GM23248 (cell line): ENCODE data around the gene URB1. TPM values are rescaled to one million over a fixed set of nuclear protein-coding genes. Genes with fewer than 3 reads are reported as not detected.

ENCODE experiments used
- DNase-seq: peaks from one replicate; pipeline ENCODE4 v3.0.0-alpha.2; 2015
- H2AFZ ChIP-seq: fragments of 200-600 bp; sonication (generic); 2 replicates; pipeline ENCODE4 v1.6.1; 2016; ENCODE audit warnings: antibody characterized with exemption
- H3F3A ChIP-seq: fragments of 200-600 bp; sonication (generic); 2 replicates; pipeline ENCODE4 v1.6.1; 2016; ENCODE audit warnings: mild to moderate bottlenecking, antibody characterized with exemption, mixed run types; ENCODE audit not compliant: insufficient read depth
- H3K27ac ChIP-seq: fragments of 200-600 bp; sonication (generic); 2 replicates; pipeline ENCODE4 v1.5.1; 2016; ENCODE audit warnings: mild to moderate bottlenecking
- H3K27me3 ChIP-seq: fragments of 200-600 bp; sonication (generic); replicated peaks from 2 replicates; pipeline ENCODE4 v1.6.1; 2016; ENCODE audit warnings: mild to moderate bottlenecking; ENCODE audit not compliant: insufficient read depth
- H3K36me3 ChIP-seq: fragments of 200-600 bp; sonication (generic); 2 replicates; pipeline ENCODE4 v1.6.1; 2016; ENCODE audit warnings: low read depth, mild to moderate bottlenecking
- H3K4me1 ChIP-seq: fragments of 200-600 bp; sonication (generic); 2 replicates; pipeline ENCODE4 v1.6.1; 2016; ENCODE audit warnings: mild to moderate bottlenecking; ENCODE audit not compliant: insufficient read depth
- H3K4me2 ChIP-seq: fragments of 200-600 bp; sonication (generic); one replicate; pipeline ENCODE4 v1.6.1; 2016; ENCODE audit warnings: mild to moderate bottlenecking; ENCODE audit not compliant: unreplicated experiment
- H3K4me3 ChIP-seq: fragments of 200-600 bp; sonication (generic); 2 replicates; pipeline ENCODE4 v1.5.1; 2016; ENCODE audit warnings: mild to moderate bottlenecking
- H3K79me2 ChIP-seq: fragments of 200-600 bp; sonication (generic); 2 replicates; pipeline ENCODE4 v1.6.1; 2016; ENCODE audit warnings: mild to moderate bottlenecking; ENCODE audit not compliant: insufficient read depth
- H3K9ac ChIP-seq: fragments of 200-600 bp; sonication (generic); 2 replicates; pipeline ENCODE4 v1.6.1; 2016; ENCODE audit warnings: mild to moderate bottlenecking
- H3K9me2 ChIP-seq: fragments of 200-600 bp; sonication (generic); 2 replicates; pipeline ENCODE4 v1.6.1; 2016; ENCODE audit warnings: mixed run types, mild to moderate bottlenecking, moderate library complexity; ENCODE audit not compliant: insufficient read depth
- H3K9me3 ChIP-seq: fragments of 200-600 bp; sonication (generic); one replicate; pipeline ENCODE4 v1.6.1; 2017; ENCODE audit warnings: low read depth
- H4K20me1 ChIP-seq: fragments of 200-600 bp; sonication (generic); 2 replicates; pipeline ENCODE4 v1.6.0; 2016; ENCODE audit not compliant: insufficient read depth
- EZH2 ChIP-seq: fragments of 200-600 bp; sonication (generic); IDR thresholded peaks from 2 replicates; pipeline ENCODE4 v1.6.1; 2018; ENCODE audit warnings: antibody characterized with exemption, mild to moderate bottlenecking; ENCODE audit not compliant: insufficient read depth, poor library complexity, severe bottlenecking
- EZH2phosphoT487 ChIP-seq: fragments of 200-600 bp; sonication (generic); IDR thresholded peaks from 2 replicates; pipeline ENCODE4 v1.6.1; 2018; ENCODE audit warnings: antibody characterized with exemption, moderate library complexity, mild to moderate bottlenecking, low read depth; ENCODE audit not compliant: insufficient read depth
- WGBS, 2 experiments: methylation state at CpG; one replicate each; pipeline ENCODE4 v1.1.6; 2015 to 2017; ENCODE audit warnings: low lambda C conversion rate in 2 of 2, low coverage in 1 of 2; ENCODE audit errors: missing lambda C conversion rate in 2 of 2; 5-methylcytosine and 5-hydroxymethylcytosine counted together
- in situ Hi-C: fragments of 300-500 bp; cut with MboI; formaldehyde crosslinking; loops from 2 replicates; pipeline ENCODE4 v1.15.0; 2020
- polyA plus RNA-seq: library from polyadenylated mRNA; unstranded; fragments of >200 nt; fragmentation: Nextera tagmentation; extraction: Ambion mirVana; gene quantifications from 2 replicates; pipeline ENCODE4 v1.2.1, GENCODE V29; 2016
- total RNA-seq: library from RNA; depleted of rRNA; stranded (reverse); fragments of >200 nt; shearing (Covaris generic); gene quantifications from 2 replicates; pipeline ENCODE4 v1.2.3, GENCODE V29; 2014

Gene URB1
- total and polyA plus RNA-seq, 2 experiments from 2014 or later: 4.9 to 15.7 TPM

DNA sequence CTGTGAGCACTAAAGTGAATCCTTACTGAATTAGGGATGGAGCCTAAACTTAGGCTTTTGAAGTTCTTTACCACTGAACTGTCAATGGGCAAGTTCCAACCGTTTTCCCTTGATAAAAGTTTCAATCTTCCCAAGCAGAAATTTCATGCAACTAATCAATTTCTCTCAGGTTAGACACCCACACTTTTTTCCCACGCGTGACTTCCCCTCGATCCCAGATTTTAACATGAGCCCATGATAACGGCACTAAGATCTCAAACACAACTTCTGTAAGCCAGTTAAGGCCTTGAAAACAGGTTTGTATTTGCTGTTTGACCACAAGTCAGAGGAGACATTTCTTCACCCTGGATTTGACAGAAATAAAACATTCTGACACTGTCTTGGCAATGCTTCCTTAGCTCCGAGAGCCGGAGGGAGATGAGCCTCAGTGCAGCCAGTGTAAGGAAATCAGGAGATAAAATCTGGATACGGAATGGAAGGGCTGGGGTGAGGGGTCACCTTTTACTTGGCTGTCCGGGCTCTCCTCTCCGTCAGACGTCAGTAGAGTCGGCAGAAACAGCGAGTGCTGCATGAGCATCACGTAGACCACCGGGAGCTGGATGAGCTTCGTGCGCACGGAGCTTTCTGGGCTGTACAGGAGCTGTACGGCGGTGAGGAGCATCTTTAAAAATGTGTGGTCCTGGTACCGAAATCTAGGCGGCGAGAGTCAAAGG, 54.4 kb downstream of the URB1 start:
- Histone ChIP-seq H3K36me3 (peaks cover 41% of the 10 kb centered on the region), H3K79me2 (0 out of 2 replicates have a peak, but pooled peaks cover 3% of the 10 kb centered on the region), H4K20me1 (no peaks in the 10 kb centered on the region), H3K27ac (no peak overlapping the region), H3K9me2 (no peaks in the 10 kb centered on the region), H3K4me2 (no peak overlapping the region), H3K9ac (no peak overlapping the region), H3K4me1 (peaks cover 13% of the 10 kb centered on the region), H3K4me3 (no peak overlapping the region), H3F3A (peaks cover 17% of the 10 kb centered on the region), H3K27me3 (no peaks in the 10 kb centered on the region), H2AFZ (no peak overlapping the region), H3K9me3 (no peaks in the 10 kb centered on the region)
- in situ Hi-C loops: no loop called here
- no peak for TF ChIP-seq EZH2phosphoT487
- TF ChIP-seq EZH2: no peak
- WGBS, 2 experiments: 95 to 97% methylated on average over 23 of the region's 23 CpGs
- no peak for DNase-seq

DNA sequence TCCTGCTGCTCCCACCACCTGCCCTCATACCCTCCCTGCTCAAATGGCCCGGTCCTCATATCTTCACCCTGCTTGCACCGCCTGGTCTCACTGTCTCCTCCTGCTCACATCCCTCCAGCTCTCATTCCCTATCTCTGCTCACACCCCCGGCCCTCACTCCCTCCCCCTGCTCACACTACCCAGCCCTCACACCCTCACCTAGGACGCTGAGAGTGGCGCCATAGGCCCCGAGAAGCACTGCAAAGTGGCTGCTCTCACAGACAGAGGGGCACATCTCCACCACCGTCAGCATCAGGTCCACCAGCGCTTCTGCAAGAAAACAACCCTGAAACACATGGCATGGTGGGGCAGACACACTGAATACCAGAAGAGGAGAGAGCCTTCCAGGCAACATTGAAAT, 55.6 kb downstream of the URB1 start:
- Histone ChIP-seq H3F3A (peaks cover 17% of the 10 kb centered on the region), H4K20me1 (no peaks in the 10 kb centered on the region), H3K9me3 (no peaks in the 10 kb centered on the region), H3K36me3 (peaks cover 46% of the 10 kb centered on the region), H3K9ac (0 out of 2 replicates have a peak overlapping the region, but pooled peaks have one; percentile 8), H3K27me3 (no peaks in the 10 kb centered on the region), H3K4me2 (no peak overlapping the region), H3K79me2 (peaks cover 3% of the 10 kb centered on the region; the same call in 1 of the 2 replicates), H3K4me3 (no peak overlapping the region), H3K27ac (peak overlapping the region; percentile 87; the same call in 1 of the 2 replicates), H3K4me1 (peaks cover 13% of the 10 kb centered on the region), H2AFZ (no peak overlapping the region), H3K9me2 (no peaks in the 10 kb centered on the region)
- 90 to 100% methylated on average over 6 to 8 of the region's 8 CpGs for WGBS, 2 experiments
- in situ Hi-C loops: no loop called here
- TF ChIP-seq EZH2phosphoT487 (no peak), EZH2 (no peak)
- DNase-seq: no peak

DNA sequence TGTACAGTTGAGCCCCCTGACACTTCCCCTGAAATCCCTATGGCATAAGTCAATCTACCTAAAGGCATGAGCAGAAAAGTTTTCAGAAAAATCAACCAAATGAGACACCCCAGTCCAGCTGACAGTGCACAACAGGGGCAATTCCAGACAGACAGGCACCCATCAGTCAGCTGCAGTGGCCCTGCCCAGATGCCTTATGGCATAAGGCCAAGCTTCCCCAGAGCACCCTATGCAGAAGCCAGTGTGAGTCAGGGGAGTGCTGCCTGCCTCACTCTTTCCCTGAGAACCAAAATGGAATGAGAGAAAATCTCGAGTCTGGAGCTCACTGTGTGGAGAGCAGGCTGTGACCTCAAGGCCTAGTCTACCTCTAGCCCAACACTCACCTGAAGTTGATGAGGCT, 56.1 kb downstream of the URB1 start:
- H3K9me2 ChIP-seq: no peaks in the 10 kb centered on the region
- no peak overlapping the region for H3K4me3 ChIP-seq
- H3K27ac ChIP-seq: peak overlapping the region; percentile 87
- TF ChIP-seq EZH2phosphoT487: no peak
- no peak for TF ChIP-seq EZH2
- H3K9ac ChIP-seq: peak overlapping the region; percentile 77; the same call in 1 of the 2 replicates
- H3K9me3 ChIP-seq: no peaks in the 10 kb centered on the region
- H2AFZ ChIP-seq: no peak overlapping the region
- in situ Hi-C loops: no loop called here
- WGBS, 2 experiments: 38 to 60% methylated on average over 1 of the region's 1 CpG
- no peak overlapping the region for H3K4me2 ChIP-seq
- peaks cover 22% of the 10 kb centered on the region for H3F3A ChIP-seq
- H3K79me2 ChIP-seq: peaks cover 8% of the 10 kb centered on the region; the same call in 1 of the 2 replicates
- H3K27me3 ChIP-seq: no peaks in the 10 kb centered on the region
- H3K4me1 ChIP-seq: peaks cover 13% of the 10 kb centered on the region
- H3K36me3 ChIP-seq: peaks cover 47% of the 10 kb centered on the region
- H4K20me1 ChIP-seq: no peaks in the 10 kb centered on the region
- peak; percentile 77 for DNase-seq

DNA sequence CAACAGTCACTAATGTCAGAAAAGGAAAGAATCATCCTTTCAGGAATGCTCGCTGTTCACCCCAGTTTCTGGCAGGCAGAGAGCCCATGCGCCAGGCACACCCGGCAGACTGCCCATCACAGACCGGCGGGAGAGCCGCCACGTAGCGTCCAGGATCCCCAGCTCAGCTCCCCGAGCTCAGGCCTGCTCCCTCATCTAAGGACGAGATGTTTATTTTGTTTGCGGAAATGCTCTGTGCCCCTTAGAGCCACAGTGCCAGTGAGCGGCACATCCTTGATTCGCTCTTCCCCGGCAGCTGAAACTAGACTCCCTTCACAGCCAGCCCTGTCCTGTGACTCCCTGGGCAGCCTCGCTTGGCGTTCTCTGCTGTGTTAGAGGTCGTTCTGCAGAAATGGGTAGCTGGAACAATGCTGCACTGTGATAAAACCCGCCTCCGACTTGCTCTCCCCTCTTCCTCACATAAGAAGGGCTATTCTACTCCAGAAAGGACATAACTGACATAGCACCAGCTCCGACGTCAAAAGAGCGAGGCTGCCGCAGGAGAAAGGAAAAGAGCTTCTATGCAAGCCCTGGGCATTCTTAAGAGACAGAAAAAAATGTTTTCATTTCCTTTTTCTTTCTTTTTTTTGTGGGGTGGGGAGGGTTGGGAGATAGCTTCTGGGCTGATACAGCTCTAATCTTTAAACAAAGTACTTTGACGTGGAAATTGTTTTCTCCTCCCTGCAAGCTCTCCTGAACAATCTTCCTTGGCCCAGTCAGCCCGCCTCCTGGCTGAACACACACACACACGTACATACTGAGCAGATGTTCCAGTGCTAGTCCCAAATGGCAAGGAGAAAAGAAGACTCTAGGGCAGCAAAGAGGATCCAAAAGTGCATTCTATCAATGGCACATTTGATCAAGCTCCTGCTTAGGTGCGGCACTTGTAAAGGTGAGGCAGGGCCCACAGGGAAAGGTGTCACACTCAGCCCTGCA, 56.9 kb downstream of the URB1 start:
- H3K36me3 ChIP-seq: peaks cover 43% of the 10 kb centered on the region
- DNase-seq: peak; percentile 72
- in situ Hi-C loops: no loop called here
- H3K27me3 ChIP-seq: no peaks in the 10 kb centered on the region
- H3F3A ChIP-seq: peaks cover 28% of the 10 kb centered on the region
- H3K4me2 ChIP-seq: peak overlapping the region; percentile 28
- TF ChIP-seq EZH2phosphoT487: no peak
- no peak overlapping the region for H3K4me3 ChIP-seq
- no peaks in the 10 kb centered on the region for H4K20me1 ChIP-seq
- peaks cover 13% of the 10 kb centered on the region for H3K4me1 ChIP-seq
- H3K27ac ChIP-seq: peak overlapping the region; percentile 87
- H3K9ac ChIP-seq: peak overlapping the region; percentile 77
- H2AFZ ChIP-seq: peak overlapping the region; percentile 51
- no peaks in the 10 kb centered on the region for H3K9me2 ChIP-seq
- 19 to 22% methylated on average over 27 of the region's 27 CpGs for WGBS, 2 experiments
- H3K9me3 ChIP-seq: no peaks in the 10 kb centered on the region
- peaks cover 12% of the 10 kb centered on the region; the same call in 1 of the 2 replicates for H3K79me2 ChIP-seq
